Osteoblast (primary cell): ENCODE data around the gene UNC5C. TPM values are rescaled to one million over a fixed set of nuclear protein-coding genes. Genes with fewer than 3 reads are reported as not detected.

Experiments
- DNase-seq: peaks from one replicate; pipeline ENCODE4 v3.0.0; 2011; ENCODE audit warnings: low spot score, mixed read lengths; ENCODE audit not compliant: insufficient read length; ENCODE audit errors: missing footprints
- H2AFZ ChIP-seq: 2 replicates; pipeline ENCODE4 v1.6.0; 2011; ENCODE audit warnings: mild to moderate bottlenecking, low read length
- H3K27ac ChIP-seq: 2 replicates; pipeline ENCODE4 v1.5.1; 2011; ENCODE audit warnings: mild to moderate bottlenecking, low read depth, low read length, moderate library complexity
- H3K27me3 ChIP-seq: 2 replicates; pipeline ENCODE4 v1.6.0; 2012; ENCODE audit warnings: mild to moderate bottlenecking, control low read depth, inconsistent platforms, low read length, moderate library complexity; ENCODE audit not compliant: insufficient read depth
- H3K36me3 ChIP-seq: 2 replicates; pipeline ENCODE4 v1.5.1; 2011; ENCODE audit warnings: mild to moderate bottlenecking, low read length, control low read depth, moderate library complexity; ENCODE audit not compliant: insufficient read depth
- H3K4me1 ChIP-seq: 2 replicates; pipeline ENCODE4 v1.5.1; 2011; ENCODE audit warnings: mild to moderate bottlenecking, low read length, control low read depth, moderate library complexity; ENCODE audit not compliant: insufficient read depth
- H3K4me2 ChIP-seq: 2 replicates; pipeline ENCODE4 v1.6.0; 2011; ENCODE audit warnings: mild to moderate bottlenecking, low read length; ENCODE audit not compliant: insufficient read depth
- H3K4me3 ChIP-seq: fragments of 200-600 bp; sonication (generic); 3 replicates; pipeline ENCODE4 v1.5.1; 2012; ENCODE audit warnings: mild to moderate bottlenecking, low read length, inconsistent platforms; ENCODE audit not compliant: insufficient read depth
- H3K79me2 ChIP-seq: 2 replicates; pipeline ENCODE4 v1.6.0; 2012; ENCODE audit warnings: mild to moderate bottlenecking, low read length, control low read depth, inconsistent platforms; ENCODE audit not compliant: insufficient read depth
- H3K9me3 ChIP-seq: 2 replicates; pipeline ENCODE4 v1.5.1; 2011; ENCODE audit warnings: low read depth, low read length, control low read depth
- H4K20me1 ChIP-seq: 2 replicates; pipeline ENCODE4 v1.6.0; 2012; ENCODE audit warnings: mild to moderate bottlenecking, low read length, control low read depth; ENCODE audit not compliant: insufficient read depth
- CTCF ChIP-seq: IDR thresholded peaks from 2 replicates; pipeline ENCODE4 v1.5.1; 2011; ENCODE audit warnings: mild to moderate bottlenecking, low read depth, low read length, moderate library complexity; ENCODE audit errors: extremely low read depth
- total RNA-seq: library from RNA; depleted of rRNA; stranded (reverse); fragments of >200 nt; gene quantifications from 2 replicates; pipeline ENCODE4 v1.2.3, GENCODE V29; 2012

The UNC5C gene
- total RNA-seq, 1 donor = 9.0 TPM

- H3K4me2 ChIP-seq = no peak overlapping the region
- TF ChIP-seq CTCF = no peak
- H3K4me1 ChIP-seq = no peaks in the 10 kb centered on the region
- no peaks in the 10 kb centered on the region for H4K20me1 ChIP-seq
- peak overlapping the region; percentile 46 for H2AFZ ChIP-seq
- H3K36me3 ChIP-seq = no peaks in the 10 kb centered on the region
- H3K27me3 ChIP-seq = no peaks in the 10 kb centered on the region
- no peaks in the 10 kb centered on the region for H3K9me3 ChIP-seq
- H3K4me3 ChIP-seq = no peak overlapping the region
- no peak overlapping the region for H3K27ac ChIP-seq
- no peaks in the 10 kb centered on the region for H3K79me2 ChIP-seq
- DNase-seq = no peak
Observed at GRCh38 chr4:95556207-95556859, 7.6 kb upstream of the UNC5C start.

GRCh38 chr4:95552942-95553550, 4.3 kb upstream of the UNC5C start:
- no peaks in the 10 kb centered on the region for H4K20me1 ChIP-seq
- H2AFZ ChIP-seq = no peak overlapping the region
- H3K27me3 ChIP-seq = no peaks in the 10 kb centered on the region
- no peaks in the 10 kb centered on the region for H3K36me3 ChIP-seq
- TF ChIP-seq CTCF = no peak
- no peaks in the 10 kb centered on the region for H3K9me3 ChIP-seq
- no peak for DNase-seq
- H3K4me1 ChIP-seq = peaks cover 7% of the 10 kb centered on the region
- no peak overlapping the region for H3K4me3 ChIP-seq
- no peak overlapping the region for H3K4me2 ChIP-seq
- H3K27ac ChIP-seq = no peak overlapping the region
- H3K79me2 ChIP-seq = peaks cover 24% of the 10 kb centered on the region

GRCh38 chr4:95551653-95552052, 2.9 kb upstream of the UNC5C start:
- H3K9me3 ChIP-seq = no peaks in the 10 kb centered on the region
- H3K36me3 ChIP-seq = no peaks in the 10 kb centered on the region
- DNase-seq = no peak
- peaks cover 7% of the 10 kb centered on the region for H3K4me1 ChIP-seq
- no peaks in the 10 kb centered on the region for H3K27me3 ChIP-seq
- no peak for TF ChIP-seq CTCF
- no peaks in the 10 kb centered on the region for H4K20me1 ChIP-seq
- no peak overlapping the region for H3K4me3 ChIP-seq
- peaks cover 38% of the 10 kb centered on the region for H3K79me2 ChIP-seq
- no peak overlapping the region for H3K4me2 ChIP-seq
- no peak overlapping the region for H3K27ac ChIP-seq
- H2AFZ ChIP-seq = no peak overlapping the region

GRCh38 chr4:95550115-95550987, 1.6 kb upstream of the UNC5C start:
- H3K36me3 ChIP-seq = no peaks in the 10 kb centered on the region
- peaks cover 17% of the 10 kb centered on the region for H3K4me1 ChIP-seq
- H3K79me2 ChIP-seq = peaks cover 50% of the 10 kb centered on the region
- peak overlapping the region; percentile 89 for H3K4me2 ChIP-seq
- peak overlapping the region; percentile 91 for H3K4me3 ChIP-seq
- TF ChIP-seq CTCF = no peak
- H3K9me3 ChIP-seq = no peaks in the 10 kb centered on the region
- H2AFZ ChIP-seq = peak overlapping the region; percentile 94
- H3K27me3 ChIP-seq = no peaks in the 10 kb centered on the region
- peak; percentile 41 for DNase-seq
- H4K20me1 ChIP-seq = no peaks in the 10 kb centered on the region
- H3K27ac ChIP-seq = peak overlapping the region; percentile 76
